DMS114 treated with DMSO at 0.1 percent for 48 hours (cell line): ENCODE data around the gene ZHX3.
"Not testable (repeated sequence)": the region's sequence is repeated elsewhere in the genome, so short reads cannot be mapped to it uniquely, and the experiment has no call there.

Source experiments
- DNase-seq: peaks from one replicate; lab custom pipeline; 2025; ENCODE audit not compliant: unreplicated experiment; lab: John Stamatoyannopoulos, UW

ZHX3 gene

GRCh38 chr20:41137614-41138474 lies 179.7 kb downstream of the ZHX3 start:
- DNase-seq = no peak

- DNase-seq = peak; percentile 42
Observed at GRCh38 chr20:41136680-41137613, 180.6 kb downstream of the ZHX3 start, which contains the start of gene PLCG1. TSS of gene PLCG1 (plus strand) at chr20:41137543. CDS start at chr20:41137642, 99 bp downstream.

- no peak for DNase-seq
Observed at GRCh38 chr20:41135888-41136679, 181.4 kb downstream of the ZHX3 start.

GRCh38 chr20:41135187-41135887 lies 182.2 kb downstream of the ZHX3 start:
- DNase-seq = no peak

GRCh38 chr20:41134362-41135186 lies 183.0 kb downstream of the ZHX3 start:
- DNase-seq = no peak

- no peak for DNase-seq
Observed at GRCh38 chr20:41133709-41134361, 183.7 kb downstream of the ZHX3 start.

- DNase-seq = not testable (repeated sequence)
Observed at GRCh38 chr20:41132388-41132775, 185.1 kb downstream of the ZHX3 start.

- DNase-seq = no peak
Observed at GRCh38 chr20:41131594-41132387, 185.7 kb downstream of the ZHX3 start.
